ENCODE results near the gene ASAP2. TPM values are rescaled to one million over a fixed set of nuclear protein-coding genes. Genes with fewer than 3 reads are reported as not detected.

Gene ASAP2
- total and polyA plus RNA-seq, 8 donors: 21.1 to 41.8 (median 35.1) TPM

GRCh38 chr2:9434489-9434888 lies 227.9 kb downstream of the ASAP2 start:
- DNase-seq (no peak), ATAC-seq (no peak)
- Histone ChIP-seq H3K27ac (no peak overlapping the region), H3K4me1 (no peaks in the 10 kb centered on the region), H3K9me3 (no peaks in the 10 kb centered on the region), H3K27me3 (no peaks in the 10 kb centered on the region), H3K4me3 (no peak overlapping the region), H3K36me3 (peaks cover 3 to 95% of the 10 kb centered on the region in 2 donors)
- intact Hi-C loops (cut with DNase I): no loop called here
- TF ChIP-seq, protein P1, sequence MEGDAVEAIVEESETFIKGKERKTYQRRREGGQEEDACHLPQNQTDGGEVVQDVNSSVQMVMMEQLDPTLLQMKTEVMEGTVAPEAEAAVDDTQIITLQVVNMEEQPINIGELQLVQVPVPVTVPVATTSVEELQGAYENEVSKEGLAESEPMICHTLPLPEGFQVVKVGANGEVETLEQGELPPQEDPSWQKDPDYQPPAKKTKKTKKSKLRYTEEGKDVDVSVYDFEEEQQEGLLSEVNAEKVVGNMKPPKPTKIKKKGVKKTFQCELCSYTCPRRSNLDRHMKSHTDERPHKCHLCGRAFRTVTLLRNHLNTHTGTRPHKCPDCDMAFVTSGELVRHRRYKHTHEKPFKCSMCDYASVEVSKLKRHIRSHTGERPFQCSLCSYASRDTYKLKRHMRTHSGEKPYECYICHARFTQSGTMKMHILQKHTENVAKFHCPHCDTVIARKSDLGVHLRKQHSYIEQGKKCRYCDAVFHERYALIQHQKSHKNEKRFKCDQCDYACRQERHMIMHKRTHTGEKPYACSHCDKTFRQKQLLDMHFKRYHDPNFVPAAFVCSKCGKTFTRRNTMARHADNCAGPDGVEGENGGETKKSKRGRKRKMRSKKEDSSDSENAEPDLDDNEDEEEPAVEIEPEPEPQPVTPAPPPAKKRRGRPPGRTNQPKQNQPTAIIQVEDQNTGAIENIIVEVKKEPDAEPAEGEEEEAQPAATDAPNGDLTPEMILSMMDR (IDR thresholded peaks at IDR 0.05): no peak

- ATAC-seq: no peak
- no peaks in the 10 kb centered on the region for H3K27me3 ChIP-seq
- intact Hi-C loops (cut with DNase I): no loop called here
- DNase-seq: no peak
- H3K36me3 ChIP-seq: peaks cover 3 to 89% of the 10 kb centered on the region in 2 donors
- no peak overlapping the region for H3K4me3 ChIP-seq
- TF ChIP-seq, protein P1 (IDR thresholded peaks at IDR 0.05): no peak
- no peak overlapping the region for H3K27ac ChIP-seq
- H3K9me3 ChIP-seq: no peaks in the 10 kb centered on the region
- no peaks in the 10 kb centered on the region for H3K4me1 ChIP-seq
Observed at GRCh38 chr2:9439536-9439935, 232.9 kb downstream of the ASAP2 start.

- no peak overlapping the region for H3K4me3 ChIP-seq
- TF ChIP-seq, protein P1 (IDR thresholded peaks at IDR 0.05): no peak
- intact Hi-C loops (cut with DNase I): no loop called here
- H3K36me3 ChIP-seq: peaks cover 3 to 93% of the 10 kb centered on the region in 2 donors
- ATAC-seq: no peak
- H3K9me3 ChIP-seq: no peaks in the 10 kb centered on the region
- no peaks in the 10 kb centered on the region for H3K4me1 ChIP-seq
- no peaks in the 10 kb centered on the region for H3K27me3 ChIP-seq
- H3K27ac ChIP-seq: no peak overlapping the region
- DNase-seq: no peak
Observed at GRCh38 chr2:9440058-9440727, 233.6 kb downstream of the ASAP2 start.

- DNase-seq: no peak
- TF ChIP-seq, protein P1 (IDR thresholded peaks at IDR 0.05): no peak
- intact Hi-C loops (cut with DNase I): no loop called here
- no peak overlapping the region for H3K4me3 ChIP-seq
- no peaks in the 10 kb centered on the region for H3K4me1 ChIP-seq
- no peaks in the 10 kb centered on the region for H3K27me3 ChIP-seq
- H3K9me3 ChIP-seq: no peaks in the 10 kb centered on the region
- peaks cover 3 to 93% of the 10 kb centered on the region in 2 donors for H3K36me3 ChIP-seq
- no peak overlapping the region for H3K27ac ChIP-seq
- no peak for ATAC-seq
Observed at GRCh38 chr2:9441556-9441955, 234.9 kb downstream of the ASAP2 start.

DNA sequence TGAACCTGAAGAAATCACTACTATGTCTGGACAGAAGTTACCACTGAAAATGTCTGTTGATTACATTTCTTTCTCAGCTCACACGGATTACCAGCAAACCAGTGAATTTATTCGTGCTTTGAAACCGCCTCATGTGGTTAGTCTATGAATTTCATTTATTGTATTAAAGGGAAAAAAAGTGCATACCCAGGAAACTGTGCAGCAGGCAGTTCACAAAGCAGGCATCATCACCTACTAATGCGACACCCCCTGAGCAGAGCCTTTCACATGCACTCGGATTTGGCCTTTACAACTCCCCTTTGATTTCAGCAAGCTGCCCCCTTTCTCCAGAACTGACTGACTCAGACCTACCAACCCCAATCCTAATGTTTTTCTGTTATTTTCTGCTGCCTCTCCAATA lies 236.9 kb downstream of the ASAP2 start:
- Histone ChIP-seq H3K4me1 (no peaks in the 10 kb centered on the region), H3K27me3 (no peaks in the 10 kb centered on the region), H3K36me3 (peaks cover 0 to 90% of the 10 kb centered on the region in 2 donors), H3K4me3 (no peak overlapping the region), H3K9me3 (no peaks in the 10 kb centered on the region), H3K27ac (no peak overlapping the region)
- ATAC-seq: no peak
- no peak for DNase-seq
- intact Hi-C loops (cut with DNase I): no loop called here
- TF ChIP-seq, protein P1 (IDR thresholded peaks at IDR 0.05): no peak

Data from left lung (tissue), 10 donors.